Measurements from ENCODE around the gene IQCF5. TPM values are rescaled to one million over a fixed set of nuclear protein-coding genes. Genes with fewer than 3 reads are reported as not detected.

IQCF5 gene
- total RNA-seq, 1 experiment from 2014 or later, result not detected

GRCh38 chr3:51897391-51897790, 22.0 kb upstream of the IQCF5 start:
- TF ChIP-seq, protein P1, sequence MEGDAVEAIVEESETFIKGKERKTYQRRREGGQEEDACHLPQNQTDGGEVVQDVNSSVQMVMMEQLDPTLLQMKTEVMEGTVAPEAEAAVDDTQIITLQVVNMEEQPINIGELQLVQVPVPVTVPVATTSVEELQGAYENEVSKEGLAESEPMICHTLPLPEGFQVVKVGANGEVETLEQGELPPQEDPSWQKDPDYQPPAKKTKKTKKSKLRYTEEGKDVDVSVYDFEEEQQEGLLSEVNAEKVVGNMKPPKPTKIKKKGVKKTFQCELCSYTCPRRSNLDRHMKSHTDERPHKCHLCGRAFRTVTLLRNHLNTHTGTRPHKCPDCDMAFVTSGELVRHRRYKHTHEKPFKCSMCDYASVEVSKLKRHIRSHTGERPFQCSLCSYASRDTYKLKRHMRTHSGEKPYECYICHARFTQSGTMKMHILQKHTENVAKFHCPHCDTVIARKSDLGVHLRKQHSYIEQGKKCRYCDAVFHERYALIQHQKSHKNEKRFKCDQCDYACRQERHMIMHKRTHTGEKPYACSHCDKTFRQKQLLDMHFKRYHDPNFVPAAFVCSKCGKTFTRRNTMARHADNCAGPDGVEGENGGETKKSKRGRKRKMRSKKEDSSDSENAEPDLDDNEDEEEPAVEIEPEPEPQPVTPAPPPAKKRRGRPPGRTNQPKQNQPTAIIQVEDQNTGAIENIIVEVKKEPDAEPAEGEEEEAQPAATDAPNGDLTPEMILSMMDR (conservative IDR thresholded peaks at IDR 0.05), result peak; percentile 15; the same call in 1 of the 3 replicates
- H3K9ac ChIP-seq (ENCODE audit: extremely low read depth, insufficient read length, low read length), result no peak overlapping the region
- no peak overlapping the region for H2BK12ac ChIP-seq (ENCODE audit: insufficient read length, low read depth, low read length)
- no peaks in the 10 kb centered on the region for H3K9me3 ChIP-seq (ENCODE audit: control insufficient read depth, low read depth, low read length)
- no peak overlapping the region for H3K27ac ChIP-seq (ENCODE audit: insufficient read length, low read depth, low read length)
- no peaks in the 10 kb centered on the region for H3K23me2 ChIP-seq (ENCODE audit: insufficient read length, low read depth, low read length, poor library complexity, severe bottlenecking)
- H3K4me1 ChIP-seq (ENCODE audit: insufficient read depth, low read length), result no peaks in the 10 kb centered on the region; the same call in 1 of the 2 replicates
- H2BK20ac ChIP-seq (ENCODE audit: low read depth, low read length, poor library complexity, severe bottlenecking), result no peak overlapping the region
- no peak overlapping the region for H3K4ac ChIP-seq (ENCODE audit: low read depth, low read length)
- H3K4me2 ChIP-seq (ENCODE audit: insufficient read depth, insufficient read length, low read length), result no peak overlapping the region
- no peaks in the 10 kb centered on the region for H3K27me3 ChIP-seq (ENCODE audit: insufficient read depth, low read length)
- no peaks in the 10 kb centered on the region for H3K79me1 ChIP-seq (ENCODE audit: insufficient read depth, low read depth, low read length, poor library complexity, severe bottlenecking)
- Mint-ChIP-seq H3K9me3 (peaks cover 0 to 3% of the 10 kb centered on the region in 2 experiments; a peak in 2 of 5 replicates), H3K36me3 (ENCODE audit: insufficient read depth in 1 of 3, low read depth in 3 of 3) (no peaks in the 10 kb centered on the region; a peak in 1 of 7 replicates), H3K4me1 (peaks cover 39 to 42% of the 10 kb centered on the region in 2 experiments), H3K27ac (no peak overlapping the region), H3K4me3 (no peak overlapping the region), H3K27me3 (ENCODE audit: low read depth) (peaks cover 11% of the 10 kb centered on the region)
- H4K91ac ChIP-seq (ENCODE audit: insufficient read length, low read depth, low read length), result no peak overlapping the region
- H2BK15ac ChIP-seq (ENCODE audit: low read depth, low read length), result no peak overlapping the region
- no peaks in the 10 kb centered on the region for H4K20me1 ChIP-seq (ENCODE audit: control insufficient read depth, insufficient read depth, insufficient read length)
- no peak overlapping the region for H3T11ph ChIP-seq (ENCODE audit: low read length)
- H2BK120ac ChIP-seq (ENCODE audit: low read depth, low read length, poor library complexity, severe bottlenecking), result no peak overlapping the region
- H3K79me2 ChIP-seq (ENCODE audit: insufficient read depth, low read length), result no peaks in the 10 kb centered on the region
- no CpG with 5 or more reads among the region's 15 CpGs for WGBS (ENCODE audit: extremely low coverage, insufficient read length, low lambda C conversion rate)
- no peak overlapping the region for H2BK5ac ChIP-seq (ENCODE audit: insufficient read length, low read length)
- H3K56ac ChIP-seq (ENCODE audit: insufficient read length, low read depth, low read length), result no peak overlapping the region
- no peak overlapping the region for H2AFZ ChIP-seq (ENCODE audit: low read length)
- H3K14ac ChIP-seq (ENCODE audit: insufficient read depth, low read length), result no peak overlapping the region
- H2AK5ac ChIP-seq (ENCODE audit: insufficient read length, low read length), result no peak overlapping the region
- H3K23ac ChIP-seq (ENCODE audit: insufficient read length, low read depth, low read length), result no peak overlapping the region
- no peak overlapping the region for H3K18ac ChIP-seq (ENCODE audit: insufficient read length, low read depth, low read length)
- no peak overlapping the region for H4K5ac ChIP-seq (ENCODE audit: insufficient read length, low read depth, low read length)
- DNase-seq, result no peak
- no peak overlapping the region for H4K8ac ChIP-seq (replicated peaks; ENCODE audit: insufficient read length, low read depth, low read length)

All from H9 (cell line).